HG03575 (cell line): ENCODE data around the gene SLC5A2.
"Not testable (repeated sequence)": the region's sequence is repeated elsewhere in the genome, so short reads cannot be mapped to it uniquely, and the experiment has no call there.

ENCODE experiments used
- ATAC-seq: cut with Tn5 transposase; IDR thresholded peaks from one replicate; pipeline ENCODE4 v1.9.1; 2021; ENCODE audit not compliant: unreplicated experiment, insufficient number of reproducible peaks, low FRiP score; ENCODE audit errors: extremely low read depth

Gene SLC5A2

GRCh38 chr16:31513884-31514283 is 31.0 kb downstream of the SLC5A2 start:
- ATAC-seq, result no peak

GRCh38 chr16:31517800-31518402 is 35.0 kb downstream of the SLC5A2 start:
- ATAC-seq, result no peak

- ATAC-seq, result no peak
Observed at GRCh38 chr16:31519759-31520431, 37.0 kb downstream of the SLC5A2 start.

DNA sequence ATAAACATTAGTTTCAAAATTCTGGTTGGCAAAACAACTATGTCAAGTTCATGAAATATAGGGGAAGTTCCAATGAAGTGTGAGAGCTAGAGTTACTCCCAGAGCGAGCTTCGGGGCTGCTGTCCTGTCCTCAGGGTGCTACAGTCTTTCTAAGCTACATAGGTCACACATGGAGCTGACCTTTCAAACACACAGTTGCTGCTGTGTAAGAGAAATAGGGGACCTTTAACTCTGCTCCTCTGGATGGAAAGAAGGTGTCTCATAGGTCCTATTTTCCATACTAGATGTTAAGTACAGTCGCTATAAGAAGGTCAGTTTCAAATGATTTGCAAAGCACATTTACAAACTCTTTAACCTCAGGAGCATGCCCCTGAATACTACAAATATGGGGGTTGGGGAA is 38.4 kb downstream of the SLC5A2 start:
- no peak for ATAC-seq

DNA sequence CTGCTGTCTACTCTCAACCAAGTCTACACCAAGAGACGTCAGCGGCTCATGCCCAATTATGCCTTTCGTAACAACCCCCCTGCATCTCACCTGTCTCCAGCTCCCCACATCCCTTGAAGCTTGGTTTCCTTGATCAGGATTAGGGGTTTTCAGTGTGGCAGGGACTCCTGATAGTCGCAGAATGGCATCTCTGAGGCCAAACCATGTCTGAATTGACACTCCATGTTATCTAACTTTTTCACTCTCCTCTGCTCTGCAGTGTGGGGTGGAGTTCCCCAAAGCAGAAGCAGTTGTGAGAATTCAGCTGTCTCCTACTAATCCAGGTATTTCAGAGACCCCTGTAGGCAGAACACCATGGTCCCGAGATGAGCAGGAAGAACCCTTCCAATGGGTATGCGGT is 39.1 kb downstream of the SLC5A2 start:
- no peak for ATAC-seq

GRCh38 chr16:31523768-31524167 is 40.8 kb downstream of the SLC5A2 start:
- ATAC-seq, result not testable (repeated sequence)

- ATAC-seq, result no peak
Observed at GRCh38 chr16:31525113-31525512, 42.2 kb downstream of the SLC5A2 start.

- no peak for ATAC-seq
Observed at GRCh38 chr16:31527734-31528274, 44.9 kb downstream of the SLC5A2 start, which contains the start of gene AHSP. TSS of gene AHSP (plus strand) at chr16:31527900. CDS start at chr16:31528140, 240 bp downstream.

DNA sequence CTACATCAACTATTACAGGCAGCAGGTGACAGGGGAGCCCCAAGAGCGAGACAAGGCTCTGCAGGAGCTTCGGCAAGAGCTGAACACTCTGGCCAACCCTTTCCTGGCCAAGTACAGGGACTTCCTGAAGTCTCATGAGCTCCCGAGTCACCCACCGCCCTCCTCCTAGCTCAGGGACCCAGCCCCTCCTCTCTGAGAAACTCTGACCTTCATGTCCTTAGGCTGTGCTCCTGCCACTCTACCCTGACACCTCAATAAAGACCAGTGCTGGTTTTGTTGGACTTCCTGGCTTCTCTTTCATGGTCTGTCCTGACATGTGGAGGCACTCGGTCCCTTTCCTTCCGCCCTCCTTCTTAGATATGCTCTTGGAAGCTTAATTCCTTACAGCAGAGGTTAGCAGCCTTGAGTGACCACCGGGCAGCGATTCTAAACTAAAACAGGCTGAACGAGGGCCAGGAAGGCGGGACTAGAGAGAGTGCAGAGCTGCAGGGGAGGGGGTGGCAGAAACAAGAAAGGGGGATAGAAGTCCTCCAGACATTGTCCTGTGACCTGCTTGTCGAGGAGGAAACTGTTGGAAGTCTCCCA is 45.7 kb downstream of the SLC5A2 start:
- ATAC-seq, result no peak

DNA sequence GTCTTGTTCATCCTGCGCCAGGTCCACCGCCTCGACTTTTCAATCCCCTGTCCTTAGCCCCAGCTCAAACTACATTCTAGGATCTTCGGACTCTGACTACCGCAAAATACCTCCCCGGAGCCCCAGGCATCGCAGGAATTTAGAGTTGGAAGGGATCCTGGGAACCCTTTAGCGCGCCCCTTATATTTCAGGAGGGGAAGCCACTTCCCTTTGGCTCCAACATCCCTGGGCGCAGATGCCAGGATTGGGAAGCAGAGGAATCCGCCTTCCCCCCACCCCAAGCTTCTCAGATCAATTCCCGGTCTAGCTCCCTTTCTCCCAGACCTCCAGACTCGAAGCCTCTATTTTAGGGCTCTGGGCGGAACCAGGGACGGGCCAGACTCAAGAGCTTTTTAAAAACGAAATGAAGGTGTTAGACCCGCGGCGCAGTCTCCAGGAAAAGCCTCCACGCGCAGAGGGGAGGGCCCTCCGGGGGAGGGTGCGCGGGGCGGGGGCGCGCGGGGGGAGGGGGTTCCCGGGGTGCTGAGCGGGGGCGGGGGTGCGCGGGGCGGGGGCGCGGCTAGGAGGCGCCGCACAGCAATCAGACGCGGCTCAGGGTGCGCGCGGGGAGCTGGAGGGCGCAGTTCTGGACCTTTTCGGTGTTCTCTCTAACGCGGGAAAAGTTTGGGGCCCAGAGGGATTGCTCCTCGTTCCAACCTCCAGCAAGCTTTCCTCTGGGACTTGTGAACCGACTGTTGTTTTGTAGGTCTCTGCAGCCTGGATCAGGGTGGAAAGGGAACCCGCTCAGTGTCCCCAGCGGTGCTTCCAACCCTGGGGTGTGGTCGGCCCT is 46.4 kb downstream of the SLC5A2 start:
- ATAC-seq, result no peak

DNA sequence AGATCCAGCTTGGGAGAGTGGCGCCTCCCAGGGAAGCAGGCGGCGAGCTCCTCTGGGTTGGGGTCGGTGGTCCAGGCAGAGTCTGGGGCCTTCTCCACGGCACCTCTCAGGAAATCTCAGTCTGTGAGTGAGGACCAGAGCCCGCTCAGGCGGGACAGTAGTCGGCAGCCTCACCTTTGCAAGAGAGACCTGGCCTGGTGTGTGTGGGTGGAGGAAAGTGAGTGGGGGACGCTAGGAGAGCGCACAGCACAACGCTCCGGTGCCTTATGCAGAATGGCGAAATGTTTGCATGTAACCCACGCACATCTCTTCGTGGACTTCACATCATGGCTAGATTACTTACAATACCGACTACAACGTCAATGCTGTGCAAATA is 47.0 kb downstream of the SLC5A2 start:
- no peak for ATAC-seq

- no peak for ATAC-seq
Observed at GRCh38 chr16:31530405-31530804, 47.5 kb downstream of the SLC5A2 start.

- ATAC-seq, result no peak
Observed at GRCh38 chr16:31531096-31531495, 48.2 kb downstream of the SLC5A2 start.

DNA sequence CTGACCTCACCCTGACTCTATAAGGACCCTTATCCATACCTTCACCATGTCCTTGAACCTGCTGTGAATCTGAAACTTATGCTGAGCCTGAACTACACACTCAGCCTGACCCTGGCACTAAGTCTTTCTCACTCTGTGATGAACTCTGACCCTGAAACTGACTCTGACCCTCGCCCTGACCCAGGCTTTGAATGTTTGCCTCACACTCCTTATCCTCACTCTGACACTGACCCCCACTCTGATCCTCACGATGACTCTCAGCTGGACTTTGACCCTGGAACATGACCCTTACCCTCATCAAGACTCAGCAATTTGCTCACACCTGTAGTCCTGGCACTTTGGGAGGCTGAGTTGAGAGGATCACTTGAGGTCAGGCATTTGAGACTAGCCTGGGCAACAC is 49.2 kb downstream of the SLC5A2 start:
- no peak for ATAC-seq

- no peak for ATAC-seq
Observed at GRCh38 chr16:31532896-31533295, 50.0 kb downstream of the SLC5A2 start.

GRCh38 chr16:31535737-31536136 is 52.8 kb downstream of the SLC5A2 start:
- ATAC-seq, result no peak

GRCh38 chr16:31536804-31537361 is 54.0 kb downstream of the SLC5A2 start:
- no peak for ATAC-seq

DNA sequence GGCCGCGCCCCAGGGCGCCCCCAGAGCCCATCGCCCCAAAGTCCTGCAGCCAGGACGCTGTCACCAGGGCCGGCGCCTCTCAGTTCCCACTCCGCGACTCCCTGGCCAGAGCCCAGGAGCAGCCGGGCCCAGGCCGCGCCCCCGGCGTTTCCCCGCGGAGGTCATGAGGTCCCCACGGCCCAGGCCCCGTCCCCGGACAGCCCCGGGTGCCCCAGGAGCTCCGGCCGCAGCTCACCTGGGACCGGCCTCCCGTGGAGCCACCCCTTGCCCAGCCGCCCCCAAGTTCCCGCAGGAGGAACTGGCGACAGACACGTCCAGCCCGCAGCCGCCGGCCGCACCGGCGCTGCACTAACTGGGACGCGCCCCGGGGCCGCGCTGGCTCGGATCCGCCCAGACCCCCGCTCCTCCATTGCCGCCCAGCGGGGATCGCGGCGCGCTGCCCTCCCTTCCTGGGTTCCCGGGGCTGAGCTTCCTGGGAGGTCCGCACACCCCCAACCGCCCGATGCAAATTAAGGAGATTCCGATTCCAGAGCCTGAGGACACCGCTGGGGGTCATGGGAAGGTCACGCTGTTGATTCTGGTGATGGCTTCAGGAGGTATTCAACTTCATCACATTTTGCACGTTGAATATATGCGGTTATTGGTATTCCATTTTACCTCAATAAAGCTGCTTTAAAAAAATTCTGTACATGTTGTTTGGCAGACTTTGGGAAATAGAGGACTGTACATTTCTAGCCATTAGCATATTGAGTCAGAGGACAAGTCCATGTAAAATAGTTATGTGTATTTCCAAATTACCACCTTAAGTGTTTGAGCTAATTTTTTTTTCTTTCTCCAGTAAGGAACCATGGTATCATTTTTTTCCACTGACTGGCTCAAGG is 54.7 kb downstream of the SLC5A2 start:
- ATAC-seq, result no peak
